Nephron progenitor cell (in vitro differentiated cells): ENCODE measurements around the gene PRSS8.

ENCODE experiments used
- DNase-seq: peaks from one replicate; pipeline ENCODE4 v3.0.0; 2021
- H3K27ac Mint-ChIP-seq: 2 replicates; pipeline ENCODE4 v1.8.0; 2021; ENCODE audit warnings: mild to moderate bottlenecking, moderate library complexity, mixed read lengths
- H3K27me3 Mint-ChIP-seq: 2 replicates; pipeline ENCODE4 v1.8.0; 2021; ENCODE audit warnings: mild to moderate bottlenecking, low read depth, mixed read lengths; ENCODE audit not compliant: poor library complexity
- H3K36me3 Mint-ChIP-seq: 2 replicates; pipeline ENCODE4 v1.8.0; 2021; ENCODE audit warnings: low read depth, mixed read lengths
- H3K4me1 Mint-ChIP-seq: 2 replicates; pipeline ENCODE4 v1.8.0; 2021; ENCODE audit warnings: mixed read lengths
- H3K4me3 Mint-ChIP-seq: 2 replicates; pipeline ENCODE4 v1.8.0; 2021; ENCODE audit warnings: mild to moderate bottlenecking, moderate library complexity, mixed read lengths
- H3K9me3 Mint-ChIP-seq: 2 replicates; pipeline ENCODE4 v1.8.0; 2021; ENCODE audit warnings: mild to moderate bottlenecking, moderate library complexity, mixed read lengths
- CTCF ChIP-seq: fragments of 200-600 bp; sonication (generic); IDR thresholded peaks from 2 replicates; pipeline ENCODE4 v1.5.0; 2021; ENCODE audit warnings: antibody characterized with exemption

The PRSS8 gene

GRCh38 chr16:31131416-31131815 is 4.1 kb downstream of the PRSS8 start:
- H3K4me3 Mint-ChIP-seq: no peak overlapping the region
- TF ChIP-seq CTCF: no peak
- no peak overlapping the region for H3K27ac Mint-ChIP-seq
- no peaks in the 10 kb centered on the region for H3K9me3 Mint-ChIP-seq
- peaks cover 34% of the 10 kb centered on the region for H3K4me1 Mint-ChIP-seq
- no peaks in the 10 kb centered on the region for H3K36me3 Mint-ChIP-seq
- DNase-seq: no peak
- peaks cover 3% of the 10 kb centered on the region for H3K27me3 Mint-ChIP-seq

- Mint-ChIP-seq H3K27ac (no peak overlapping the region), H3K9me3 (no peaks in the 10 kb centered on the region), H3K27me3 (peaks cover 3% of the 10 kb centered on the region), H3K4me3 (no peak overlapping the region), H3K36me3 (no peaks in the 10 kb centered on the region), H3K4me1 (peaks cover 29% of the 10 kb centered on the region)
- no peak for TF ChIP-seq CTCF
- no peak for DNase-seq
Measured at GRCh38 chr16:31130899-31131298, 4.6 kb downstream of the PRSS8 start.

GRCh38 chr16:31130336-31130891 is 5.1 kb downstream of the PRSS8 start:
- H3K4me1 Mint-ChIP-seq: peaks cover 25% of the 10 kb centered on the region
- no peaks in the 10 kb centered on the region for H3K36me3 Mint-ChIP-seq
- TF ChIP-seq CTCF: no peak
- H3K9me3 Mint-ChIP-seq: no peaks in the 10 kb centered on the region
- peak overlapping the region; percentile 72 for H3K27ac Mint-ChIP-seq
- peaks cover 3% of the 10 kb centered on the region for H3K27me3 Mint-ChIP-seq
- no peak for DNase-seq
- no peak overlapping the region for H3K4me3 Mint-ChIP-seq

- H3K36me3 Mint-ChIP-seq: no peaks in the 10 kb centered on the region
- TF ChIP-seq CTCF: no peak
- H3K4me3 Mint-ChIP-seq: no peak overlapping the region
- H3K27ac Mint-ChIP-seq: no peak overlapping the region
- H3K9me3 Mint-ChIP-seq: no peaks in the 10 kb centered on the region
- DNase-seq: no peak
- no peaks in the 10 kb centered on the region for H3K27me3 Mint-ChIP-seq
- peaks cover 19% of the 10 kb centered on the region for H3K4me1 Mint-ChIP-seq
Measured at GRCh38 chr16:31129568-31130335, 5.8 kb downstream of the PRSS8 start.

- no peak overlapping the region for H3K4me3 Mint-ChIP-seq
- no peak for DNase-seq
- no peaks in the 10 kb centered on the region for H3K9me3 Mint-ChIP-seq
Measured at GRCh38 chr16:31128711-31129567, 6.6 kb downstream of the PRSS8 start.

More at GRCh38 chr16:31128711-31129567, 6.6 kb downstream of the PRSS8 start:
- Mint-ChIP-seq H3K27ac (no peak overlapping the region), H3K27me3 (no peaks in the 10 kb centered on the region), H3K4me1 (peaks cover 12% of the 10 kb centered on the region), H3K36me3 (peaks cover 3% of the 10 kb centered on the region)
- no peak for TF ChIP-seq CTCF
